Peyer's patch (tissue), 4 donors: ENCODE data around the gene SZRD1.

Experiments
- POLR2A ChIP-seq, 2 donors: fragments of 450-650 bp; IDR thresholded peaks; one replicate each; pipeline ENCODE4 v1.5.1; 2017; ENCODE audit warnings: antibody characterized with exemption in 2 of 2, mild to moderate bottlenecking in 2 of 2, moderate library complexity in 2 of 2
- TF ChIP-seq, protein P1 (sequence below), 6 experiments: fragments of 450-650 bp in 4 of 6; fragments of 200-600 bp in 2 of 6; sonication (generic) in 1 of 6; IDR thresholded peaks; one replicate each; pipeline ENCODE4 v1.5.1; 2017 to 2019; ENCODE audit warnings: antibody characterized with exemption in 6 of 6, mild to moderate bottlenecking in 3 of 6, moderate library complexity in 1 of 6

DNA sequence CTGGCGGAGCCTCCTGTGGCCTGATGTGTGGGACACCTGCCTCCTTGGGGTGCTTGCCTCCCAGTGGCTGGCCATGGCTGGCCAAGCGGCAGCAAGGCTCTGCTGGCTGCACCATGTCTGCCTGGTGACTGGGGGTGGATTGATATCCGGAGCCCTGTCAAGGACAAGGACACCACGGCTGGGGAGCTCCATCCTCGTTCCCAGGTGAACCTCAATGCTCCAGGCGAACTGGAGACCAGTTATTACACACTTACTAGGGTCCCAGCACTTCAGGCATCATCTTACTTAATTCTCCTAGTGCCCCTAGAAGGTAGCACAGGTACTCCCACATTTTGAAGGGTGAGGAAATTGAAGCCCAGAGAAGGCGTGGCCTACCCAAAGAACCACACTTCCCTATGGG, 55.0 kb downstream of the SZRD1 start:
- TF ChIP-seq POLR2A (IDR thresholded peaks at IDR 0.05), result no peak
- TF ChIP-seq, protein P1, sequence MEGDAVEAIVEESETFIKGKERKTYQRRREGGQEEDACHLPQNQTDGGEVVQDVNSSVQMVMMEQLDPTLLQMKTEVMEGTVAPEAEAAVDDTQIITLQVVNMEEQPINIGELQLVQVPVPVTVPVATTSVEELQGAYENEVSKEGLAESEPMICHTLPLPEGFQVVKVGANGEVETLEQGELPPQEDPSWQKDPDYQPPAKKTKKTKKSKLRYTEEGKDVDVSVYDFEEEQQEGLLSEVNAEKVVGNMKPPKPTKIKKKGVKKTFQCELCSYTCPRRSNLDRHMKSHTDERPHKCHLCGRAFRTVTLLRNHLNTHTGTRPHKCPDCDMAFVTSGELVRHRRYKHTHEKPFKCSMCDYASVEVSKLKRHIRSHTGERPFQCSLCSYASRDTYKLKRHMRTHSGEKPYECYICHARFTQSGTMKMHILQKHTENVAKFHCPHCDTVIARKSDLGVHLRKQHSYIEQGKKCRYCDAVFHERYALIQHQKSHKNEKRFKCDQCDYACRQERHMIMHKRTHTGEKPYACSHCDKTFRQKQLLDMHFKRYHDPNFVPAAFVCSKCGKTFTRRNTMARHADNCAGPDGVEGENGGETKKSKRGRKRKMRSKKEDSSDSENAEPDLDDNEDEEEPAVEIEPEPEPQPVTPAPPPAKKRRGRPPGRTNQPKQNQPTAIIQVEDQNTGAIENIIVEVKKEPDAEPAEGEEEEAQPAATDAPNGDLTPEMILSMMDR (IDR thresholded peaks at IDR 0.05), result no peak
